HCT116 (cell line): ENCODE measurements around the gene POTEC. TPM values are rescaled to one million over a fixed set of nuclear protein-coding genes. Genes with fewer than 3 reads are reported as not detected.
"Not testable (repeated sequence)": the region's sequence is repeated elsewhere in the genome, so short reads cannot be mapped to it uniquely, and the experiment has no call there.

Experiments used
- ATAC-seq: fragments of 200-7000 bp; cut with Tn5 transposase; 2 replicates; pipeline ENCODE4 v1.9.1; 2020; ENCODE audit warnings: mild to moderate bottlenecking, moderate library complexity
- Bru-seq: library from RNA; stranded (reverse); fragments of 400-500 nt; gene quantifications from one replicate; lab custom pipeline; 2021; lab: Mats Ljungman, UMichigan
- BruChase-seq, 2 experiments: library from RNA; stranded (reverse); fragments of 400-500 nt; gene quantifications; one replicate each; lab custom pipeline; 2021; lab: Mats Ljungman, UMichigan
- BruUV-seq: library from RNA; stranded (reverse); fragments of 400-500 nt; replicated peaks from 2 replicates; lab custom pipeline; 2021; lab: Mats Ljungman, UMichigan
- CTCF ChIA-PET: fragments of 300-600 bp; sonication (Branson Sonifier 250); formaldehyde crosslinking; loops from one replicate; lab custom pipeline; 2021; ENCODE audit warnings: antibody characterized with exemption; lab: Charles Lee
- POLR2A ChIA-PET: fragments of 300-600, 350-600 bp; sonication (Branson Sonifier 250); formaldehyde crosslinking; loops from one replicate; lab custom pipeline; 2021; ENCODE audit warnings: antibody characterized with exemption; lab: Charles Lee
- RAD21 ChIA-PET, 2 experiments: fragments of 300-600 bp; sonication (Branson Sonifier 250); formaldehyde crosslinking; loops; one replicate each; lab custom pipeline; 2023; ENCODE audit warnings: low total read pairs in 2 of 2; ENCODE audit not compliant: uncharacterized antibody in 2 of 2, unreplicated experiment in 2 of 2, low non-redundant PET in 1 of 2; lab: Charles Lee
- DNase-seq: peaks from one replicate; pipeline ENCODE4 v3.0.0-alpha.2; 2010; ENCODE audit warnings: low read depth, low spot score
- H2AFZ ChIP-seq: fragments of 200-600 bp; shearing (Covaris generic), sonication (generic); 2 replicates; pipeline ENCODE4 v1.6.1; 2017; ENCODE audit warnings: low read depth, mixed run types, mixed read lengths, antibody characterized with exemption, low read length; ENCODE audit not compliant: poor library complexity, severe bottlenecking
- H3K27ac ChIP-seq: 2 replicates; pipeline ENCODE4 v1.5.1; 2012; ENCODE audit warnings: low read depth, low read length
- H3K27me3 ChIP-seq: fragments of 200-600 bp; sonication (generic); 2 replicates; pipeline ENCODE4 v1.6.1; 2016; ENCODE audit warnings: mixed run types, low read length, mixed read lengths; ENCODE audit not compliant: insufficient read depth
- H3K36me3 ChIP-seq, 2 experiments: fragments of 200-500 bp in 1 of 2; fragments of 200-600 bp in 1 of 2; sonication (Bioruptor generic) in 1 of 2; sonication (generic) in 1 of 2; 2 replicates each; pipeline versions ENCODE4 v1.5.1 to v1.6.1; 2014 to 2016; ENCODE audit warnings: low read length in 2 of 2, inconsistent platforms in 1 of 2, mixed read lengths in 1 of 2, mixed run types in 1 of 2; ENCODE audit not compliant: insufficient read depth in 2 of 2, control insufficient read depth in 1 of 2
- H3K4me1 ChIP-seq, 2 experiments: fragments of 200-600 bp in 1 of 2; sonication (generic) in 1 of 2; 2 replicates each; pipeline versions ENCODE4 v1.5.1 to v1.6.1; 2012 to 2017; ENCODE audit warnings: low read length in 2 of 2, inconsistent platforms in 1 of 2, mild to moderate bottlenecking in 1 of 2, mixed read lengths in 1 of 2, mixed run types in 1 of 2, moderate library complexity in 1 of 2; ENCODE audit not compliant: insufficient read depth in 2 of 2, control insufficient read depth in 1 of 2
- H3K4me2 ChIP-seq: fragments of 200-600 bp; sonication (generic); 2 replicates; pipeline ENCODE4 v1.6.1; 2017; ENCODE audit warnings: mixed run types, low read length, mixed read lengths
- H3K4me3 ChIP-seq, 2 experiments: fragments of 200-600 bp in 1 of 2; sonication (generic) in 1 of 2; replicated peaks in 1 of 2; 2 replicates each; pipeline ENCODE4 v1.5.1; 2011 to 2016; ENCODE audit warnings: low read length in 2 of 2, control low read depth in 1 of 2, low read depth in 1 of 2, mild to moderate bottlenecking in 1 of 2, mixed read lengths in 1 of 2, mixed run types in 1 of 2
- H3K79me2 ChIP-seq: fragments of 200-600 bp; sonication (generic); 2 replicates; pipeline ENCODE4 v1.6.1; 2017; ENCODE audit warnings: mild to moderate bottlenecking, mixed run types, low read length, moderate library complexity, mixed read lengths; ENCODE audit not compliant: insufficient read depth
- H3K9ac ChIP-seq: fragments of 200-600 bp; sonication (generic); 2 replicates; pipeline ENCODE4 v1.6.1; 2016; ENCODE audit warnings: low read length, mixed read lengths
- H3K9me2 ChIP-seq: fragments of 200-600 bp; sonication (generic), shearing (Covaris generic); 2 replicates; pipeline ENCODE4 v1.6.1; 2017; ENCODE audit warnings: mixed run types, mild to moderate bottlenecking, moderate library complexity; ENCODE audit not compliant: insufficient read depth
- H3K9me3 ChIP-seq, 2 experiments: fragments of 200-500 bp in 1 of 2; fragments of 200-600 bp in 1 of 2; sonication (Bioruptor generic) in 1 of 2; sonication (generic) in 1 of 2; 2 replicates each; pipeline ENCODE4 v1.6.1; 2014 to 2017; ENCODE audit warnings: low read length in 2 of 2, mixed read lengths in 2 of 2, inconsistent platforms in 1 of 2, low read depth in 1 of 2, mild to moderate bottlenecking in 1 of 2, mixed run types in 1 of 2, moderate library complexity in 1 of 2; ENCODE audit not compliant: control insufficient read depth in 1 of 2, insufficient read depth in 1 of 2
- H4K20me1 ChIP-seq: fragments of 200-600 bp; sonication (generic), shearing (Covaris generic); 2 replicates; pipeline ENCODE4 v1.6.1; 2017; ENCODE audit warnings: mixed run types, mild to moderate bottlenecking, moderate library complexity; ENCODE audit not compliant: insufficient read depth
- CBX3 ChIP-seq: IDR thresholded peaks from 2 replicates; pipeline ENCODE4 v1.6.1; 2012; ENCODE audit warnings: low read depth
- ELF1 ChIP-seq: IDR thresholded peaks from 2 replicates; pipeline ENCODE4 v1.6.1; 2012; ENCODE audit warnings: low read depth, borderline replicate concordance
- EZH2phosphoT487 ChIP-seq: fragments of 200-600 bp; IDR thresholded peaks from 2 replicates; pipeline ENCODE4 v1.6.1; 2018; ENCODE audit warnings: antibody characterized with exemption, borderline replicate concordance
- FOSL1 ChIP-seq: IDR thresholded peaks from 2 replicates; pipeline ENCODE4 v1.6.1; 2012; ENCODE audit warnings: low read depth
- JUND ChIP-seq: IDR thresholded peaks from 2 replicates; pipeline ENCODE4 v1.6.1; 2012
- POLR2A ChIP-seq: IDR thresholded peaks from 2 replicates; pipeline ENCODE4 v1.7.0; 2011; ENCODE audit warnings: borderline replicate concordance; ENCODE audit not compliant: insufficient read depth, insufficient read length; ENCODE audit errors: extremely low read depth
- POLR2AphosphoS5 ChIP-seq: IDR thresholded peaks from 2 replicates; pipeline ENCODE4 v1.6.1; 2011; ENCODE audit warnings: mild to moderate bottlenecking, low read depth, low read length, moderate library complexity
- RAD21 ChIP-seq: IDR thresholded peaks from 2 replicates; pipeline ENCODE4 v1.6.1; 2012; ENCODE audit warnings: low read depth, mild to moderate bottlenecking
- SP1 ChIP-seq: IDR thresholded peaks from 2 replicates; pipeline ENCODE4 v1.6.1; 2012; ENCODE audit warnings: low read depth
- TCF7L2 ChIP-seq: IDR thresholded peaks from 2 replicates; pipeline ENCODE4 v1.7.0; 2011; ENCODE audit warnings: borderline replicate concordance, inconsistent platforms; ENCODE audit not compliant: insufficient read depth, insufficient read length; ENCODE audit errors: extremely low read depth
- ZFX ChIP-seq: fragments of 450-650 bp; IDR thresholded peaks from 2 replicates; pipeline ENCODE4 v1.6.1; 2017
- ZNF274 ChIP-seq: fragments of 200-500 bp; sonication (Bioruptor generic); IDR thresholded peaks from 2 replicates; pipeline ENCODE4 v1.6.1; 2014; ENCODE audit warnings: mild to moderate bottlenecking, low read depth, low read length, inconsistent platforms
- intact Hi-C: fragments of 100-400 bp; cut with micrococcal nuclease; formaldehyde crosslinking; loops from 2 replicates; pipeline ENCODE4 v1.10.0; 2022
- long read RNA-seq: library from polyadenylated mRNA; unstranded; transcript quantifications from one replicate; pipeline ENCODE4 v2.0.0, GENCODE V29; 2021; ENCODE audit not compliant: unreplicated experiment
- polyA plus RNA-seq: library from polyadenylated mRNA; unstranded; fragments of >200 nt; gene quantifications from 2 replicates; pipeline ENCODE4 v1.2.1, GENCODE V29; 2012; ENCODE audit warnings: missing spikeins
- total RNA-seq: library from RNA; stranded (reverse); gene quantifications from one replicate; pipeline ENCODE4 v1.2.1, GENCODE V29; 2021; ENCODE audit not compliant: unreplicated experiment
- TF ChIP-seq, protein P1 (sequence below), 3 experiments: fragments of 200-600 bp in 1 of 3; sonication (generic) in 1 of 3; IDR thresholded peaks in 2 of 3; conservative IDR thresholded peaks in 1 of 3; 2 replicates each; pipeline ENCODE4 v1.5.1; 2012 to 2017; ENCODE audit warnings: low read depth in 2 of 3, low read length in 2 of 3, antibody characterized with exemption in 1 of 3, borderline replicate concordance in 1 of 3, control low read depth in 1 of 3, mild to moderate bottlenecking in 1 of 3, mixed read lengths in 1 of 3, mixed run types in 1 of 3, moderate library complexity in 1 of 3; ENCODE audit not compliant: insufficient read depth in 1 of 3

The POTEC gene
- total RNA-seq (not detected), Bru-seq, nascent RNA (not detected), BruChase-seq, experiment 1, labeled RNA remaining after a 6-hour chase (not detected), BruChase-seq, experiment 2, labeled RNA remaining after a 2-hour chase (not detected)
- not detected in 2 replicates for polyA plus RNA-seq
- long read RNA-seq, result 0 reads

DNA sequence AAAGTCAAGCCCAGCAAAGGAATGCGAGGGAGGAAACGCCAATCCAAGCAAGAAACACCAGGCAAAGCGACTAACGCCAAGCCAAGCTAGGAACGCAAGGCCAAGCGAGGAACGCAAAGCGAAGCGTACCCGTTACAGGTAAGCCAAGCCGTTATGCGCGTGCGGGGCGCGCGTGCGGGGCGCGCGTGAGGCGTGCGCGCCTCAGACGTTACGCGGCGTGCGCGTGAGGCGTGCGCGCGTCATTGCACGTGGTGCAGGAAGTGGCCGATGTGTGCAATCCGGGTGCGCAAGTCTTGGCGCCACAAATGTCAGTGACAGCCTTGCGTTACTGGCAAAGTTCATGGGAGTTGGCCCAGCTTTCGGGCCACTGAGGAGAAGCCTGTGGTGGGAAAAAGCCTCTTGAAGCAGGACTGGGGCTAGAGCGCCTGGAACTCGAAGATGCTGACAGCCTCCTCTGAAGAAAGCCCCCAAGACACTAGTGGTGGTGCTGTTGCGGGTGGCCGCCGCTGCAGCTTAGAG, at the start of gene POTEC:
Gene POTEC, minus strand, starts transcription at position 155 of the 519 bp plus-strand sequence. CDS start 454 bp downstream, outside the sequence.
- BruUV-seq, H4K20me1 ChIP-seq, H3K27me3 ChIP-seq, RAD21 ChIA-PET, intact Hi-C loops, H3K79me2 ChIP-seq, H2AFZ ChIP-seq, H3K4me3 ChIP-seq, H3K9ac ChIP-seq, H3K9me3 ChIP-seq, H3K27ac ChIP-seq, CTCF ChIA-PET, H3K4me2 ChIP-seq, H3K36me3 ChIP-seq, DNase-seq, POLR2A ChIA-PET, H3K9me2 ChIP-seq, H3K4me1 ChIP-seq, ATAC-seq: not testable (repeated sequence)

DNA sequence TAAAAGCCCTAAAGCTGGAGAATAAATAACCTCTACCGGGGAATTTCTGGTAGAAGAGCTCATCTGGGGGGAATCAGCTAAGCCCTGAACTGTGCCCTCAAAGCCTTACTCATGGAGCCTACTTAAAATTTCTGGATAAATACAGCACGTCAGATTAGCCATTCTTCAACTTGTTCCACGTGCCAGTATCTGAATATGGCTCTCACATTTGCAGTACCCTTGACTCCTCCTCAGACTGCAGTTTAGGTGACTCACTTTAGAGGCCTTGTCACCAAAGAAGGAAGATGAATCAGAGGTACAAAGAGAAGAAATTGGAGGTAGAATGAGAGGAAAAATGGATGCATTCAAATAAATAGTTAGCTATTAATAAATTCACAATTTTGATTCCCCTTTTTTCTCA, 34.6 kb upstream of the POTEC start:
- no peak for DNase-seq
- no peak overlapping the region for H3K27ac ChIP-seq
- POLR2A ChIA-PET, result no interaction called here

DNA sequence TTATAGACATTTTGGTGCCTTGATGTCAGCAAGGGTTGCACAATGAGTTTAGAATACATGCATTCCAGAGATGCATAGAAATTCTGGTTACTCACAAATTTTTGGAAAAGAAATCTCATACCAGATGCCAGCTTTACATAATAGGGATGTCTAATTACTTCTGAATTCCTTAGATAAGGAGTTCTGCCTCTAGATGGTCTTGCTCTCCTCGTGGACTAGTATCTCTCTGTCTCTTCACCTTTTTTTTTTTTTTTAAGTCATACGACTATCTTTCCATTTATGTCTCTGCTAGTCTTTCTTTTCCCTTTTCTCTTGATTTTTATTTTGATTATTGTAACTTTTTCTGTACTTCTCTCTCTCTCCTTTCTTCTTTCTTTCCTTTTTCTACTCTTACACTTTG, 16.1 kb upstream of the POTEC start:
- POLR2A ChIA-PET, H3K79me2 ChIP-seq, ATAC-seq, H4K20me1 ChIP-seq, H2AFZ ChIP-seq, DNase-seq, CTCF ChIA-PET, H3K4me1 ChIP-seq, RAD21 ChIA-PET, BruUV-seq, intact Hi-C loops, H3K27ac ChIP-seq, H3K27me3 ChIP-seq, H3K36me3 ChIP-seq, H3K4me3 ChIP-seq, H3K9me2 ChIP-seq, H3K4me2 ChIP-seq, H3K9me3 ChIP-seq, H3K9ac ChIP-seq: not testable (repeated sequence)

More for the DNA sequence above, 34.6 kb upstream of the POTEC start:
- intact Hi-C loops, result no loop called here
- no TSS peak for BruUV-seq
- H3K9ac ChIP-seq, result no peak overlapping the region
- ChIA-PET CTCF (no interaction called here), RAD21 (no interaction called here)
- no peaks in the 10 kb centered on the region for H3K36me3 ChIP-seq
- no peaks in the 10 kb centered on the region for H4K20me1 ChIP-seq
- no peaks in the 10 kb centered on the region for H3K9me2 ChIP-seq
- no peak for ATAC-seq
- TF ChIP-seq ZFX (no peak), EZH2phosphoT487 (no peak), FOSL1 (no peak), ELF1 (no peak), POLR2A (no peak), TCF7L2 (no peak), CBX3 (no peak), RAD21 (no peak), JUND (no peak), ZNF274 (no peak), POLR2AphosphoS5 (no peak), SP1 (no peak)
- TF ChIP-seq, protein P1, sequence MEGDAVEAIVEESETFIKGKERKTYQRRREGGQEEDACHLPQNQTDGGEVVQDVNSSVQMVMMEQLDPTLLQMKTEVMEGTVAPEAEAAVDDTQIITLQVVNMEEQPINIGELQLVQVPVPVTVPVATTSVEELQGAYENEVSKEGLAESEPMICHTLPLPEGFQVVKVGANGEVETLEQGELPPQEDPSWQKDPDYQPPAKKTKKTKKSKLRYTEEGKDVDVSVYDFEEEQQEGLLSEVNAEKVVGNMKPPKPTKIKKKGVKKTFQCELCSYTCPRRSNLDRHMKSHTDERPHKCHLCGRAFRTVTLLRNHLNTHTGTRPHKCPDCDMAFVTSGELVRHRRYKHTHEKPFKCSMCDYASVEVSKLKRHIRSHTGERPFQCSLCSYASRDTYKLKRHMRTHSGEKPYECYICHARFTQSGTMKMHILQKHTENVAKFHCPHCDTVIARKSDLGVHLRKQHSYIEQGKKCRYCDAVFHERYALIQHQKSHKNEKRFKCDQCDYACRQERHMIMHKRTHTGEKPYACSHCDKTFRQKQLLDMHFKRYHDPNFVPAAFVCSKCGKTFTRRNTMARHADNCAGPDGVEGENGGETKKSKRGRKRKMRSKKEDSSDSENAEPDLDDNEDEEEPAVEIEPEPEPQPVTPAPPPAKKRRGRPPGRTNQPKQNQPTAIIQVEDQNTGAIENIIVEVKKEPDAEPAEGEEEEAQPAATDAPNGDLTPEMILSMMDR (IDR thresholded peaks at IDR 0.05 in 2 of 3, conservative IDR thresholded peaks at IDR 0.05 in 1 of 3; ENCODE audit: borderline replicate concordance in 1 of 3, insufficient read depth in 1 of 3, low read depth in 2 of 3, low read length in 2 of 3), result no peak
- no peak overlapping the region for H3K4me2 ChIP-seq
- H3K9me3 ChIP-seq, result no peaks in the 10 kb centered on the region
- no peak overlapping the region for H2AFZ ChIP-seq
- H3K79me2 ChIP-seq, result no peaks in the 10 kb centered on the region
- H3K4me1 ChIP-seq, result no peaks in the 10 kb centered on the region
- no peak overlapping the region for H3K4me3 ChIP-seq
- H3K27me3 ChIP-seq, result no peaks in the 10 kb centered on the region
